ENCODE data around the gene IQGAP2.

IQGAP2 gene

DNA sequence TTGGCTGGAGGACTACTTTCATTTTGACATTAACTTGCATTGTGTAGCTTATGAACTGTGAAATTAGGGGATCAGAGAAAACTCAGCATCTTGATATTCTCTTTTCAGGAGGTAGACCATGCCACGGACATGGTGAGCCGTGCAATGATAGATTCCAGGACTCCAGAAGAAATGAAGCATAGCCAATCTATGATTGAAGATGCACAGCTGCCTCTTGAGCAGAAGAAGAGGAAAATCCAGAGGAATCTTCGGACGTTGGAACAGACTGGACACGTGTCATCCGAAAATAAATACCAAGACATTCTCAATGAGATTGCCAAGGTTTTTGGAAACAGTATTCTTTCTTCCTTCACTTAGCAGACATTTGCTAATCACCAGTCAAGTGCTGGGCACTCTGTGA, 292.3 kb downstream of the IQGAP2 start:
- DNase-seq, result no peak

DNA sequence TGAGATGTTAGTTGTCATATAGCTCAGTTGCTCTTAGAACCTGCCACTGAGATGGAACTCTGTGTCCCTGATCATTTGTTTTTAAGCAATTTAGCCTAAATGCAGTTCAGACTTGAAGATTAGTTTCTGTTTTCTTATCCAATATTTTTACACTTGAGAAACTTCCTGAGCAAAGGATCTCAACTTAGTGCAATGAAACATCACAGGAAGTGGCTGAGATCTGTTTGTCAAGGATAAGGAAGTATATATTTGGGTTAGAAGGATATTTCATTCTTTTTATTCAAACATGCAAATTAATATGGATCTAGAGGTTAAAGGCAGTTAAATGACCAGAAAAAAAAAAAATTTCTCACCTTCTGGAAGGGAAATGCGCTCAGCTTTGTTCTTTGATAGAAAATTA, 293.2 kb downstream of the IQGAP2 start:
- DNase-seq, result no peak

DNA sequence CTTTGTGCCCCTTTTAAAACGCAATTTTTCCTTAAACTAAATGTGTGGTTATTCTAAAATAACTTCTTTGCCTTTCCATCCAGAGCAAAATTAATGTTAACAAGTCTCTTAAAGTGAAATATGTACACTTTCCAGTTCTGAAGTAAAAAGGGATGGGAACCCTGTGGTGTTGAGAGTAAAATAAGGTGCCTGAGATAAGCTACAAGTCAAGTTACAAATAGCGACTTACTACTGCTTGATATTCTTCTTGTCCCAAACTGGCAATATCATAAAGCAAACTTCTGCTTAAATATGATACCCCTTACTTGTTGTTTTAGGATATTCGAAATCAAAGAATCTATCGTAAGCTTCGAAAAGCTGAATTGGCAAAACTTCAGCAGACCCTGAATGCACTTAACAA, 294.6 kb downstream of the IQGAP2 start:
- DNase-seq, result no peak

DNA sequence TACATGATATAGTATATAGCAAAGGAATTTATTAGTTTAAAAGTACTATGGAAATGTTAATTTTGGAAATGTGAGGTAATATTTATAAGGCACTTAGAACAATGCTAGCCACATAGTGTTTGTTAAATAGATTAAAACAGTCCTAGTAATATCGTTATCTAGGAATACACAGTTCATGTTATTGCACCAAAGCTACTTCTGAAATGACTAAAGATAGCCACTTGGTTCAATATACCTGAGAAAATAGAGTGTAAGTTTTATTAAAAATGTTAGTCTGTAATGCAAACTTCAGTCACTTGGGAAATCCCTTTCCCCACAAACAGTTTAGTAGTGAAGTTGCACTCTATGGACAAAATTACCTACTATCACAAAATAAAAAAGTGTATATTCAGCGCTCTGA, 297.5 kb downstream of the IQGAP2 start:
- no peak for DNase-seq

DNA sequence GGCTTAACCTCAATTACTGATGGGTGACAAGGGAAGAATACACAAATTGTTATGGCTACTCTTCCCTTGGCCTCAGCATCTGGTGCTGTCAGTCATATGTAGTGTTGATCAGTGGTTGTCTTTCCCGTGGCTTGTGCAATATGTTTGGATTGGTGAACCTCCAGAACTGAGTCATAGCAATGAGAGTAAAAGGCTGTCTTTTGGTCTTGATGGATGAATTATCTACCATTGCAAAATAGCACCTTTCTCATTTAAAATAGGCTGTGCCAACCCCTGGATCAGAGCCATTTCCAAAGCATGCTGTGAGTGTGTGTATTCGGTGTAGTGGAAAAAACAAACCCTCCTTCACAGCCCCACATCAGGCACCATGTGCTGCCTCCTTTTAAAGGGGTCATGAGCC, 298.2 kb downstream of the IQGAP2 start:
- DNase-seq, result no peak

DNA sequence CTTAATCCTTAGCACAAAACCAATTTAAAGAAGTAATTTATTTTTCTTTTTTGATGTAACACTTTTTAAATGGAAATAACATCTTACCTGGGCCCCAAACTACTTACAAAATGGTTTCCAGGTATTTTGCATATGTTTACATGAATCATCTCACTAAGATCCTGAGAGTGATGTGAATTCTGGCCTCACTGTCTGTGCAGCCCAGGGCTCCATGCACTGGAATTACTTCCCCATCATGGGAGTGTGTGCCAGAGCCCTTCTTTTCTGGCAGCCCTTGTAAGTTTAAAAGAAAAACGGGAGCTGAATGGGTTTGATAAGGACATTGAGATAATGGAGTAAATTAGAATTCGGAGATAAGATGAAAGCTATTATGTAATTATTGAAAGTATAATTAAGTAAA, 300.6 kb downstream of the IQGAP2 start:
- no peak for DNase-seq

DNA sequence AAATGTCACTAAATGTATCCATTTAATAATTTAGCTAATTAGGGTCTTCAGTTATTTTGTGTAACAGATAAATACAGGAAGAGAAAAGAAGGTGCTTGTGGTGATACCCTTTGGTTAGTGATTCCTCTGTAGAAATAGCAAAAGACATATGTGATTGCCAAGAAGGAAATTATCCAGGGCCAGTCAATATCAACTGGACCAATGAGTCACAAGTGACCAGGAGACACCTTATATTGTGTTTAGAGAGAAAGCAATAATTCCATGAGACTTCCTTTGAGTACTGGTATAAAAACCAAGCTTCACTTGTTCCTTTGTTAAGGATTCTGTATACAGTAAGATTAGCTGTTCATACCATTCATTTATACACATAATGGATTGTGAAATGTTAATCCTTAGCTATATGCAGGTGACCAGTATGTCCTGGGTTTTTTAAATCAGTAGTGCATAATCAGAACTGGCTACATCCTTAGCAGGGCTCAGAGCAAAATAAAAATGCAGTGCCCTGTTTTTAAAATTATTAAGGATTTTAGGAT, 301.1 kb downstream of the IQGAP2 start:
- DNase-seq, result no peak

DNA sequence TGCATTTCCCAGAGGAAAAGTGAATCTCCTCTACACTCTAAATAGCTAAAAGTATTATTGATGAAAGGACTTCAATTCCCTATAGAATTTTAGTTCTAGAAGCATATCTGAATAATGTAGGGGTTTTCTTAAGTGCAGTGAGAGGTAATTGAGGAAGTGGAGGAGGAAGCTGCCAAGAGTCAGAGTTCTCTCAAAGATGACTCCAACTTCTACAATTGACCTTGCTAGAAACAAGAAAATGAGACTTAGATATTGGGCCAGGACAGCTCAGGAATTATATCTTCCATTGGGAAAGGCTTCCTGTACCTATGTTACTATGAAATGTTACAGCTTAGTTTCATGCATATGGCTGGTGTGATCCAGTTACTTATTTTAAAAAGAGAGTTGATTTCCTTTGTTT, 302.5 kb downstream of the IQGAP2 start:
- no peak for DNase-seq

DNA sequence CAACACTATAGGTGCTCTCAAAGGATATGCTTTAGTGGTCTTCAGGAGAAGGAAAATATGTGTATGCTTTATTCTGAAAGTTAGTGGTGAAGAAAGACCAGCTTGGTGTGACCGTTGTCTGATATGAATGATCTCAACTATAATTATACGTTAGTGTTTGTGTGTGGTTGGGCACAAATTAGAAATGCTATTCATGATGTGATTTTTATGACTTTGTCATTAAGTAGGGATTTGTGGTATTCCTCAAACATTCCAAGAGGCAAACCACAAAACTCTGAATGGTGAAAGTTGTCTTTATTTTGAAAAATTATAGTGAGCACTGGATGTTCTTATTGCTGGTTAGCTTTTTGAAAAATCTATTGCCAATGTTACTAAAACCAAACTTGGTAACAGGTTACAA, 306.7 kb downstream of the IQGAP2 start:
- DNase-seq, result no peak

DNA sequence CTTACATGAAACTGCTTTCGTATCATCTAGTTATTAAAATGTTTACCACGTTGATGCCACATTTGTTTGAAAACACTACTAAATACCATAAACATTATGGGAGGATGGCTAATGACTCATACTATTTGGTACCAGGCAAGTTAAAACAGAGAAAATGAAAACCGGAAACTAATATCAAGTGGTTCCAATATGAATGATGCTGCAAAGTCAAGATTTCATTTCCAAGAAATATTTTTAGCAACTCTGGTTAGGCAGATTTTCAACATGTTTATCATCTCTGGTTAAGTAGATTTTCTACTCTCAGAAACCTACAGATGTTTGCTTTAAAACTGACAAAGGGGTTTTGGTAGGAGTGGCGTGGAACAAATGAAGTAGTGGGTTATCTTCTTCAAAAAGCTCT, 307.9 kb downstream of the IQGAP2 start:
- no peak for DNase-seq

DNA sequence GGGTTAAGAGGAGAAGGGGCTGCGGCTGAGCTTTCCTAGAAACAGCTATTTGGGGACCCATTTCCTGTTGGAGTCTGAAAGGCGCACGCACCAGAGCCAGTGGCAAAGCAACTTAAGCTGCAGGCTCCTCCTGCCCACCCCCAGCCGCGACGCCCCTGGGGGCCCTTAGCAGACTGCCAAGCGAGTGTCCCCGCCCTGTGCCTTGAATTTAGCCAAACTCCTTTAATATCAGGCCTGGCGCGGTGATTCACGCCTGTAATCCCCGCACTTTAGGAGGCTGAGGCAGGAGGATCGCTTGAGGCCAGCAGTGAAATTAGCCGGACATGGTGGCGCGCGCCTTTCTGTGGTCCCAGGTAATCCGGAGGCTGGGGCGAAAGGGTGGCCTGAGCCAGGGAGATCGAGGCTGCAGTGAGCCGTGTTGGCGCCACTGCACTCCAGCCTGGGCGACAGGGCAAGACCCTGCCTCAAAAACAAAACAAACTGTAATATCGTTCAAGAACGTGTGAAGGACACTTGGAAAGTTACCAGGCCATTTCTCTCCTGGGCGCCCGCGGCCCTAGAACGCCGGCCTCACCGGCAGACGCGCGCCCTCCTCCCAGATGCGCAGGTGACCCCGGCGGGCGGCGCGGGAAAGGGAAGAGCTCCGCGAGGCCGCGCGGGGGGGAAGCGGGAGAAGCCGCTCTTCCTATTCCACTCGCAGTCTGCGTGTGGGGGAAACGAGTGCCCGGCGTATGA, 311.8 kb downstream of the IQGAP2 start:
- peak; percentile 67 for DNase-seq

DNA sequence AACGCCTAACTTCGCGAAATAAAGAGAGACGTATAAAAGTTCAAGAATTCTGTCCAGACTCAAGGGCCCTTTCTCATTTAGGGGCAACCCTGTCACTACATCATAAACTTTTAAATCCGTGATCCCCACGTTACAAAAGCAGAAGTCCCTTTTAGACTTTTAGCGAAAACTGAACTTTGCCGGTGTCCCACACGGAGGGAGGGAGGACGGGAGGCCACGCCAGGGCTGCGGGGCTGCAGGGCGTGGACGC, 312.3 kb downstream of the IQGAP2 start:
- no peak for DNase-seq

DNA sequence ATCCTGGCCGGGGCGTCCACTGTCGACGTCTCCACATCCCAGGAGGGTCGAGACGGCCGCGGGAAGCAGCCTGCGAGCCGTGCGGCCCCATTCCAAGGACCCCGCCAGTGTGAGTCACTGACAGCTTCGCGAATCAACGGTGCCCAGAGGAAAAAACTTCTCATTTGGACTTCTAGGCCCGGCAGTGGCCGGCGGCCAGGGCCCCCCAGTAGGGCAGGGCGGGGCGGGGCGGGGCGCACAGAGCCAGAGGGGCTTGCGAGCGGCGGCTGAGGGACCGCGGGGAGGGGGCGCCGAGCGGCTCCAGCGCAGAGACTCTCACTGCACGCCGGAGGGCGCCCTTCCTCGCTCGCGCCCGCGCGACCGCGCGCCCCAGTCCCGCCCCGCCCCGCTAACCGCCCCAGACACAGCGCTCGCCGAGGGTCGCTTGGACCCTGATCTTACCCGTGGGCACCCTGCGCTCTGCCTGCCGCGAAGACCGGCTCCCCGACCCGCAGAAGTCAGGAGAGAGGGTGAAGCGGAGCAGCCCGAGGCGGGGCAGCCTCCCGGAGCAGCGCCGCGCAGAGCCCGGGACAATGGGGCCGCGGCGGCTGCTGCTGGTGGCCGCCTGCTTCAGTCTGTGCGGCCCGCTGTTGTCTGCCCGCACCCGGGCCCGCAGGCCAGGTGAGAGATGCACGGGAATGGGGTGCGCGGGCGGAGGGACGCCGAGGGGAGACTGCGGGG, 312.8 kb downstream of the IQGAP2 start, which contains the start of gene F2R:
TSS of gene F2R (plus strand) at position 391 of the 720 bp plus-strand sequence. CDS start at position 573, 182 bp downstream.
- DNase-seq, result peak; percentile 83

DNA sequence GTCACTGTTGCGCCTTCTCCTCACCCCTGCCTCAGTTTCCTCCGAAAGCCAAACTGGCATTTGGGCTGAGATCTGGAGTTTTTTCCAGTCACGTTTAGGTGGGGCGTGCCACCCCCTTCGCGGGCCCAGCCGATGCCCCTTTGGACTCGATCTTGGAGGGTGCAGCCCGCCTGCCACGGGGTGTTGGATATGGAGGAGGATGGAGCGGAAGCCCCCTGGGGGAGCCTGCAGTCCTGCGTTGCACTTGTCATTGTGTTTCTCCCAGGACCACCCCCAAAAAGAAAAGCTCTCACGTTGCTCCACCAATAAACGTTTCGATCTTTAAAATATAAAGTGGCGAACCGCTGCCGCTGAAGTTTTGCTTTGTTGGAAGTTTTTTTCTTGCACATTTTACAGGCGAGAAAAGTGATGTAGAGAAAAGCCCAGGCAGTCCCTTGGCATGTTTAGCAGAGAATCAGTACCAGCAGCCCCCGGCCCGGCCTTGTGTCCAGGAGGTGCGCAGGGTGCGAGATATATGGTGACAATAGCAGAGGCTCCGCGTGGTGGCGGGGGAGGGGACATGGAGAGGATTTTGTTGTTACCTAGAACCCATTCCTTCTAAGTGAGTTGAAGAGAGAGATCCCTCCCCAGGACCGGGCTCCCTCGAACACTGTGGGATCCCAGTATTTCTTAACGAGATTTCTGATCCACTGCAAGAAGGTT, 313.5 kb downstream of the IQGAP2 start:
- no peak for DNase-seq

DNA sequence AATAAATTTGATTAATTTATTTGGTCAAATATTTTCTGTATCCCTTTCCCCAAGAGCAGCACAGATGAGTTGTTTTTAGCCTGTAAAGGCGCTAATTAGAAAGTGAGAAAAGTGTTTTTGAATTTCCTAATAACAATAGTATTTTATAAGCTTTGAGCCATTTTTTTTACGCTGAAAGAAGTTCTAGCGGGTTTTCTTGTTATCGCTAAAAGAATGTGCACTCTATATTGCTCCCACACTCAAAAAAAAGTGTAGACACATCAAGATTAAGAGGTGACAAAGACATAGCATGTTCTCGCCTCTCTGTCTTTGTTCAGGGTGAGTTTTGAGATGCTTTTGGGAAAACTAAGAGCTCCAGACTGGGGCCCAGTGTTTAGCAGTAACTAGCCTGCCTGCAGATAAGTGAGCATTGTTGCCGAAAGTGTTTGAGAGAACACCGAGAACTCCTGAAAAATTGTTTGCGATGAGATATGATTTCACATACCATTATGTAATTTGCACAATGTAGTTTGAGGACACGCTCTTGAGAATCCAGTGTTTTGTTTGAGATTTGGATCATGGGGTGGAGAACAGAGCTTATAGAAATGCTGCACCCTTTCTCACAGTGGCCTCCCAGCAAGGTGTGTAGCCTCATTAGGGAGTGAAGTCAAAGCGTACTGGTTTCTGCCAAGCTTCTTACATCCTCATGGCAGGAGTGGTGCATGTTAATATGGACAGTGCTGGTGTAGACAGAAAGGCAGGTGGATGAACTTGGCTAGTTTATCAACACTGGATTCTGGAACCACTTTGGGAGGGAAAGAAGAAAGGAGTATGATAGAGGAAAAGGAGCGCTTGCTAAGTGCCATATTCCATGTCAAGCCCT, 314.4 kb downstream of the IQGAP2 start:
- DNase-seq, result no peak

DNA sequence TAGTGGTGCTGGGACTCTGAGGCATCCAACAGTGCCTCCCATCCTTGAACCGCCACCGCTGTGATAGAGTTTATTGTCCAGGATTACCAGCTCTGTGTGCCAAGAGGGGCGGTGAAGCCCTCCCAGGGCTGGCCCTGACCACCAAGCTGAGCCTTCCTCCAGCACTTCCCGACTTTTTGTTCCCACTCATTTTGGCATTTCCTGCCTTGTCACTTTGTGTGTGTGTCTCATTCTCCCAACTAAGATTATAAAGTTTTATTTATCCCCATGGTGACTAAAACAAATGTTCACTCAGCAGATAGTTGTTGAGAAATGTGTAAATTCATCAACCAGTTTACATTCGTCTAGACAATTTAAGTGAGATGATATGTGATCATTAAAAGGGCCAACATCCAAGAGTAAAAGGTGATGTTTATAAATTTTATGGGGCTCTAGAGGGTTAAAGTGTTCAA, 315.3 kb downstream of the IQGAP2 start:
- DNase-seq, result no peak

DNA sequence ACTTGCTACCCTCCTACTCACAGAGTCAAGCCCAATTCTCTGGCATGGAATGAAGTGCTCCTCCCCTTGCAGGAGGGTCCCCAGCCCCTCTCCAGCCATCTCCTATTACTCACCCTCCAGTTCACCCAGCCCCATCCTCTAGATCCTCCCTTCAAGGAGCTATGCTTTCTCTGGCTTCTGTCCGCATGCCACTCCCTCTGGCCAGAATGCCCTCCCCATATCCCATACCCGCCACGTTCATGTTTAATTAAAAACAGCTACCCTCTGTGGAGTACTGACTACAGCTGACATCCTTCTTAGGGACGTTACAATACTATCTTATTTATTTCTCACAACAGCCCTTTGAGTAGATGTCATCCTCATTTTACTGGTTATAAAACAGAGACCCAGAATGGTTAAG, 315.8 kb downstream of the IQGAP2 start:
- no peak for DNase-seq

DNA sequence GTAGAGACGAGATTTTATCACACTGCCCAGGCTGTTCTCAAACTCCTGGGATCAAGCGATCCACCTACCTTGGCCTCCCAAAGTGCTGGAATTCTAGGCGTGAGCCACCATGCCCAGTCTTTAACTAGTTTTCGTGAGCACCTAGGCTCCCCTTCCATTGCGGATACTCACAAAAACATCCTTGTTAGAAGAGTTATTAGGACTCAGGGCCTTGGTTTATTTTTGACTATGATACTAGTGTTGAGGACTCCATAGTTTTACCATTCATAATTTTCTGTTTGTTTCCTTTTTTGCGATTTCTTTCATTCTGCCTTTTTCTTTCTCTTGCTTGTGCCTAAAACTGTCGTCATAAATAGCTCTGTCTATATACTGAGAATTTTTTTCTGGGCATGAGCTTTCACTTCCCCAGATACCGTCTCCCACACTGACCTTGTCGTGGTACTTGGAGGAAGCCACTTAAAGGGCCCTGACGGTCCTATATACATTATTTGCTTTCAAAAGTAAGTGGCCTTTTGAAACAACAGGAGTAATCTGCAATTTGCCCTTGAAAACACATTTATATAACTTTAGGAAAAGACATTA, 318.0 kb downstream of the IQGAP2 start:
- no peak for DNase-seq

DNA sequence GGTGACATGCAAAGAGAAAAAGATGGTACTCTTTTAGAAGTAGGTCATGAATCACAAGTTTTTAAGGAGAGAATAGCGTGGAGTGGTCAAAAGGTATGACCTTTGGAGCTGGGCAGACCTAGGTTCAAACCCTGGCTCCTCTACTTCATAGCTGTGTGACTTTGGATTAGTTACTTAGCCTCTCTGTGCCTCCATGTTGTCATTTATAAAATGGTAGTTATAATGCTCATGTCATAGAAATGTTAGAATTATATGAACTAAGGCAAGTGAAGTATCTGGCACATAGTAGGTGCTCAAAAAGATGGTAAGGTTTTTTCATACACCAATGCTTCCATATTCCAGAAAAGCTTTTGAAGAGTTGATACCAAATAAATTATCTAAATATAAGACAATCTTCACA, 320.2 kb downstream of the IQGAP2 start:
- DNase-seq, result no peak

DNA sequence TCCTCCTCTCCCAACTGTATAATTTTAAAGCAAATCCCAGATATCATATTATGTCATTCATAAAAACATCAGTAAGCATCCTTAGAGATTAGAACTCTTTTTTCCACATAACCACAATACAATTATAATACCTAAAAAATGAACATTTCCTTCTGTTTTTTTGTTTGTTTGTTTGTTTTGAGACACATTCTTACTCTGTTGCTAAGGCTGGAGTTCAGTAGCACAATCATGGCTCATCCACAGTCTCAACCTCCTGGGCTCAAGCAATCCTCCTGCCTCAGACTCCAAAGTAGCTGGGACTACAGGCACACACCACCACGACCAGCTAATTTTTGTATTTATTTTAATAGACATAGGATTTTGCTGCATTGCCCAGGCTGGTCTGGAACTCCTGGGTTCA, 320.8 kb downstream of the IQGAP2 start:
- DNase-seq, result no peak

DNA sequence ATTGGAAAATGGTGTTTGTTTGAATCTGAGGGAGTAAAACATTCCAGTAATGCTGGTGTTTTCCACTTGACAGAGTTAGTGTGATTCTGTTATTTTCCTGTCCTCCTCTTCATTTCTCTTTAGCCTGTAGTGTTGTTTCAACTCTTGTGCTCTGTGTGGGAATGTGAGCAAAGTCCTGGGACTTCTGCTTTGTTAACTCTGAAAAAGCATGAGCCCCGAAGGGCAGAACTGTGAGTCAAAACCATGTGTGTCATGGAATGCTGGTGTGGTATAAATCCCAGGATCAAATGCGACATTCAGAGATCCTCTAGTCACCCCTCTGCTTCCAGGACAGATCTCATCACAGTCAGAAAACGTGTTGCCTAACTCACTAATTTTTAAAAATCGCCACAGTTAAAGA, 321.8 kb downstream of the IQGAP2 start:
- DNase-seq, result no peak

DNA sequence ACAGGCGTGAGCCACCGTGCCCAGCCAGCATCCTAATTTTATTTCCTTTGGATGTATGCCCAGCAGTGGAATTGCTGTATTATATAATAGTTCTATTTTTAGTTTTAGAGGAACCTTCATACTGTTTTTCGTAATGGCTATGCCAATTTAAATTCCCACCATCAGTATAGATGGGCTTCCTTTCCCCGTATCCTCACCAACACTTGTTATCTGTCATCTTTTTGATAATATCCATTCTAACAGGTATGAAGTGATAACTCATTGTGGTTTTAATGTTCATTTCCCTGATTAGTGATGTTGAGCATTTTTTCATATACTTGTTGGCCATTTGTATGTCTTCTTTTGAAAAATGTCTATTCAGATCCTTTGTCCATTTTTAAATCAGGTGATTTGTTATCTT, 325.9 kb downstream of the IQGAP2 start:
- no peak for DNase-seq
